HG02970 (cell line): ENCODE measurements around the gene ZIC2.
A peak's percentile ranks its signal among the peaks of the same experiment; 100 is the strongest.

ENCODE experiments used
- ATAC-seq: cut with Tn5 transposase; IDR thresholded peaks from one replicate; pipeline ENCODE4 v1.9.1; 2021; ENCODE audit warnings: mild to moderate bottlenecking, moderate library complexity, moderate number of reproducible peaks; ENCODE audit not compliant: unreplicated experiment, low FRiP score

ZIC2 gene

GRCh38 chr13:99973163-99973807 is 8.3 kb upstream of the ZIC2 start:
- no peak for ATAC-seq

GRCh38 chr13:99973808-99974185 is 7.8 kb upstream of the ZIC2 start:
- ATAC-seq: no peak

GRCh38 chr13:99974296-99974938 is 7.2 kb upstream of the ZIC2 start:
- ATAC-seq: no peak

GRCh38 chr13:99974939-99975561 is 6.5 kb upstream of the ZIC2 start:
- ATAC-seq: no peak

GRCh38 chr13:99975626-99976025 is 6.0 kb upstream of the ZIC2 start:
- ATAC-seq: no peak

GRCh38 chr13:99976575-99976974 is 5.0 kb upstream of the ZIC2 start:
- ATAC-seq: no peak

- ATAC-seq: no peak
These were observed 4.2 kb upstream of the ZIC2 start for GRCh38 chr13:99977334-99977911.

- ATAC-seq: no peak
These were observed 3.4 kb upstream of the ZIC2 start for GRCh38 chr13:99977912-99978798.

- no peak for ATAC-seq
These were observed 2.7 kb upstream of the ZIC2 start for GRCh38 chr13:99978799-99979452.

- no peak for ATAC-seq
These were observed 2.0 kb upstream of the ZIC2 start for GRCh38 chr13:99979453-99980200.

GRCh38 chr13:99980201-99980823 is 1.3 kb upstream of the ZIC2 start:
- ATAC-seq: peak; percentile 56

- ATAC-seq: no peak
These were observed 505 bp upstream of the ZIC2 start for GRCh38 chr13:99980824-99981734.

GRCh38 chr13:99982036-99982730 is 599 bp downstream of the ZIC2 start:
- ATAC-seq: no peak

GRCh38 chr13:99982731-99983498 is 1.3 kb downstream of the ZIC2 start:
- no peak for ATAC-seq

- no peak for ATAC-seq
These were observed 2.2 kb downstream of the ZIC2 start for GRCh38 chr13:99983499-99984401.
